Measurements from ENCODE around the gene MATN4. TPM values are rescaled to one million over a fixed set of nuclear protein-coding genes. Genes with fewer than 3 reads are reported as not detected.

The MATN4 gene
- total and polyA plus RNA-seq, 4 donors, result 0.18 to 0.69 (median 0.42) TPM; not detected in 1

GRCh38 chr20:45347936-45348778, 40.1 kb upstream of the MATN4 start, which contains the start of gene SDC4:
TSS of gene SDC4 (minus strand) at chr20:45348424. CDS start at chr20:45348384, 40 bp downstream.
- peak; percentile 89 for ATAC-seq (ENCODE audit: low FRiP score)
- peak within 1 kb of the TSS; percentile 54 to 76 for H3K4me3 ChIP-seq (ENCODE audit: low read length in 2 of 2)
- no peaks in the 10 kb centered on the region for H3K4me1 ChIP-seq (ENCODE audit: control insufficient read depth in 1 of 2, insufficient read depth in 2 of 2, low read length in 2 of 2)
- H3K27ac ChIP-seq (ENCODE audit: low read depth in 1 of 2, low read length in 2 of 2), result peak within 1 kb of the TSS; percentile 46 to 94
- 1% methylated on average over 45 to 77 of the region's 77 CpGs for WGBS, 2 donors
- H3K36me3 ChIP-seq (ENCODE audit: control insufficient read depth in 1 of 2, insufficient read depth in 2 of 2, low read length in 1 of 2), result no peaks in the 10 kb centered on the region
- peaks cover 0 to 2% of the 10 kb centered on the region in 2 donors for H3K27me3 ChIP-seq (ENCODE audit: control insufficient read depth in 1 of 2, insufficient read depth in 2 of 2, low read length in 1 of 2)
- intact Hi-C loops (cut with DNase I), result loop anchor here in 1 of 2 donors (1.0 kb wide), 1 partner anchor 15 kb away; the partner anchor contains the start of gene SYS1
- no peaks in the 10 kb centered on the region for H3K9me3 ChIP-seq (ENCODE audit: control insufficient read depth, low read length)
- DNase-seq, result peak; percentile 76 to 94

- H3K4me1 ChIP-seq (ENCODE audit: control insufficient read depth in 1 of 2, insufficient read depth in 2 of 2, low read length in 2 of 2), result no peaks in the 10 kb centered on the region
- DNase-seq (no peak), ATAC-seq (ENCODE audit: low FRiP score) (no peak)
- WGBS, 2 donors, result 4 to 6% methylated on average over 10 of the region's 10 CpGs
- peak overlapping the region; percentile 54 to 76 for H3K4me3 ChIP-seq (ENCODE audit: low read length in 2 of 2)
- H3K27me3 ChIP-seq (ENCODE audit: control insufficient read depth in 1 of 2, insufficient read depth in 2 of 2, low read length in 1 of 2), result peaks cover 0 to 2% of the 10 kb centered on the region in 2 donors
- H3K9me3 ChIP-seq (ENCODE audit: control insufficient read depth, low read length), result no peaks in the 10 kb centered on the region
- H3K36me3 ChIP-seq (ENCODE audit: control insufficient read depth in 1 of 2, insufficient read depth in 2 of 2, low read length in 1 of 2), result no peaks in the 10 kb centered on the region
- H3K27ac ChIP-seq (ENCODE audit: low read depth in 1 of 2, low read length in 2 of 2), result peak overlapping the region; percentile 46 to 94
- intact Hi-C loops (cut with DNase I), result no loop called here
Observed at GRCh38 chr20:45347297-45347935, 39.3 kb upstream of the MATN4 start.

- H3K36me3 ChIP-seq (ENCODE audit: control insufficient read depth in 1 of 2, insufficient read depth in 2 of 2, low read length in 1 of 2), result no peaks in the 10 kb centered on the region
- peak overlapping the region; percentile 54 to 76 for H3K4me3 ChIP-seq (ENCODE audit: low read length in 2 of 2)
- H3K27me3 ChIP-seq (ENCODE audit: control insufficient read depth in 1 of 2, insufficient read depth in 2 of 2, low read length in 1 of 2), result peaks cover 0 to 2% of the 10 kb centered on the region in 2 donors
- 51 to 65% methylated on average over 5 of the region's 5 CpGs for WGBS, 2 donors
- no peaks in the 10 kb centered on the region for H3K9me3 ChIP-seq (ENCODE audit: control insufficient read depth, low read length)
- no peaks in the 10 kb centered on the region for H3K4me1 ChIP-seq (ENCODE audit: control insufficient read depth in 1 of 2, insufficient read depth in 2 of 2, low read length in 2 of 2)
- no peak for ATAC-seq (ENCODE audit: low FRiP score)
- peak overlapping the region in 1 of 2 donors; percentile 94 for H3K27ac ChIP-seq (ENCODE audit: low read depth in 1 of 2, low read length in 2 of 2)
- intact Hi-C loops (cut with DNase I), result no loop called here
- no peak for DNase-seq
Observed at GRCh38 chr20:45346851-45347250, 38.8 kb upstream of the MATN4 start.

GRCh38 chr20:45346291-45346718, 38.2 kb upstream of the MATN4 start:
- 79 to 81% methylated on average over 3 of the region's 3 CpGs for WGBS, 2 donors
- H3K27me3 ChIP-seq (ENCODE audit: control insufficient read depth in 1 of 2, insufficient read depth in 2 of 2, low read length in 1 of 2), result peaks cover 0 to 2% of the 10 kb centered on the region in 2 donors
- H3K36me3 ChIP-seq (ENCODE audit: control insufficient read depth in 1 of 2, insufficient read depth in 2 of 2, low read length in 1 of 2), result no peaks in the 10 kb centered on the region
- ATAC-seq (ENCODE audit: low FRiP score) (no peak), DNase-seq (no peak)
- intact Hi-C loops (cut with DNase I), result no loop called here
- no peaks in the 10 kb centered on the region for H3K9me3 ChIP-seq (ENCODE audit: control insufficient read depth, low read length)
- H3K4me1 ChIP-seq (ENCODE audit: control insufficient read depth in 1 of 2, insufficient read depth in 2 of 2, low read length in 2 of 2), result no peaks in the 10 kb centered on the region
- H3K4me3 ChIP-seq (ENCODE audit: low read length in 2 of 2), result peak overlapping the region in 1 of 2 donors; percentile 54
- H3K27ac ChIP-seq (ENCODE audit: low read depth in 1 of 2, low read length in 2 of 2), result peak overlapping the region in 1 of 2 donors; percentile 49

- H3K4me1 ChIP-seq (ENCODE audit: control insufficient read depth in 1 of 2, insufficient read depth in 2 of 2, low read length in 2 of 2), result no peaks in the 10 kb centered on the region
- DNase-seq, result no peak
- peak overlapping the region; percentile 74 to 100 for H3K27ac ChIP-seq (ENCODE audit: low read depth in 1 of 2, low read length in 2 of 2)
- peaks cover 0 to 2% of the 10 kb centered on the region in 2 donors for H3K27me3 ChIP-seq (ENCODE audit: control insufficient read depth in 1 of 2, insufficient read depth in 2 of 2, low read length in 1 of 2)
- 69 to 74% methylated on average over 9 of the region's 9 CpGs for WGBS, 2 donors
- no peak overlapping the region for H3K4me3 ChIP-seq (ENCODE audit: low read length in 2 of 2)
- no peak for ATAC-seq (ENCODE audit: low FRiP score)
- H3K9me3 ChIP-seq (ENCODE audit: control insufficient read depth, low read length), result no peaks in the 10 kb centered on the region
- no peaks in the 10 kb centered on the region for H3K36me3 ChIP-seq (ENCODE audit: control insufficient read depth in 1 of 2, insufficient read depth in 2 of 2, low read length in 1 of 2)
- intact Hi-C loops (cut with DNase I), result no loop called here
Observed at GRCh38 chr20:45345104-45345936, 37.2 kb upstream of the MATN4 start.

GRCh38 chr20:45344168-45344860, 36.2 kb upstream of the MATN4 start:
- Histone ChIP-seq H3K27ac (ENCODE audit: low read depth in 1 of 2, low read length in 2 of 2) (peak overlapping the region; percentile 98 to 100), H3K9me3 (ENCODE audit: control insufficient read depth, low read length) (no peaks in the 10 kb centered on the region), H3K36me3 (ENCODE audit: control insufficient read depth in 1 of 2, insufficient read depth in 2 of 2, low read length in 1 of 2) (no peaks in the 10 kb centered on the region), H3K4me1 (ENCODE audit: control insufficient read depth in 1 of 2, insufficient read depth in 2 of 2, low read length in 2 of 2) (no peaks in the 10 kb centered on the region), H3K4me3 (ENCODE audit: low read length in 2 of 2) (no peak overlapping the region), H3K27me3 (ENCODE audit: control insufficient read depth in 1 of 2, insufficient read depth in 2 of 2, low read length in 1 of 2) (peaks cover 0 to 2% of the 10 kb centered on the region in 2 donors)
- intact Hi-C loops (cut with DNase I), result loop anchor here in 1 of 2 donors (5.0 kb wide), 1 partner anchor 438 kb away; no protein-coding TSS in a partner anchor
- 14 to 16% methylated on average over 9 of the region's 9 CpGs for WGBS, 2 donors
- ATAC-seq (ENCODE audit: low FRiP score) (peak; percentile 34), DNase-seq (peak; percentile 78 to 89)

GRCh38 chr20:45343532-45344167, 35.6 kb upstream of the MATN4 start:
- no peak for DNase-seq
- ATAC-seq (ENCODE audit: low FRiP score), result no peak
- intact Hi-C loops (cut with DNase I), result loop anchor here in 1 of 2 donors (5.0 kb wide), 1 partner anchor 439 kb away; no protein-coding TSS in a partner anchor
- WGBS, 2 donors, result 58 to 61% methylated on average over 6 of the region's 6 CpGs
- Histone ChIP-seq H3K4me1 (ENCODE audit: control insufficient read depth in 1 of 2, insufficient read depth in 2 of 2, low read length in 2 of 2) (no peaks in the 10 kb centered on the region), H3K4me3 (ENCODE audit: low read length in 2 of 2) (no peak overlapping the region), H3K9me3 (ENCODE audit: control insufficient read depth, low read length) (no peaks in the 10 kb centered on the region), H3K27me3 (ENCODE audit: control insufficient read depth in 1 of 2, insufficient read depth in 2 of 2, low read length in 1 of 2) (peaks cover 0 to 2% of the 10 kb centered on the region in 2 donors), H3K36me3 (ENCODE audit: control insufficient read depth in 1 of 2, insufficient read depth in 2 of 2, low read length in 1 of 2) (no peaks in the 10 kb centered on the region), H3K27ac (ENCODE audit: low read depth in 1 of 2, low read length in 2 of 2) (peak overlapping the region; percentile 34 to 77)
